Astrocyte (in vitro differentiated cells and primary cell): ENCODE measurements around the gene MUC5AC. TPM values are rescaled to one million over a fixed set of nuclear protein-coding genes. Genes with fewer than 3 reads are reported as not detected.
"Not testable (repeated sequence)": the region's sequence is repeated elsewhere in the genome, so short reads cannot be mapped to it uniquely, and the experiment has no call there.

Experiments
- DNase-seq: peaks from one replicate; pipeline ENCODE4 v3.0.0-alpha.2; 2010; ENCODE audit warnings: low read depth
- FAIRE-seq: peaks from 2 replicates; lab custom pipeline; 2011; peaks lifted over from hg19 to GRCh38; lab: Jason Lieb, UNC
- H2AFZ ChIP-seq: 2 replicates; pipeline ENCODE4 v1.6.0; 2012; ENCODE audit warnings: low read depth, low read length, inconsistent platforms
- H3K27ac ChIP-seq: 2 replicates; pipeline ENCODE4 v1.5.1; 2011; ENCODE audit warnings: low read depth, low read length, inconsistent platforms
- H3K27me3 ChIP-seq: 2 replicates; pipeline ENCODE4 v1.6.0; 2011; ENCODE audit warnings: low read length, inconsistent platforms; ENCODE audit not compliant: insufficient read depth
- H3K36me3 ChIP-seq: 2 replicates; pipeline ENCODE4 v1.5.1; 2011; ENCODE audit warnings: low read length, inconsistent platforms; ENCODE audit not compliant: insufficient read depth
- H3K4me1 ChIP-seq: 2 replicates; pipeline ENCODE4 v1.5.1; 2011; ENCODE audit warnings: low read length, inconsistent platforms; ENCODE audit not compliant: insufficient read depth
- H3K4me2 ChIP-seq: 2 replicates; pipeline ENCODE4 v1.6.0; 2012; ENCODE audit warnings: low read length, inconsistent platforms
- H3K4me3 ChIP-seq: 2 replicates; pipeline ENCODE4 v1.5.1; 2011; ENCODE audit warnings: low read depth, mild to moderate bottlenecking, low read length, inconsistent platforms; ENCODE audit not compliant: insufficient read depth
- H3K79me2 ChIP-seq: 2 replicates; pipeline ENCODE4 v1.6.0; 2012; ENCODE audit warnings: mild to moderate bottlenecking, low read length, inconsistent platforms; ENCODE audit not compliant: insufficient read depth
- H3K9ac ChIP-seq: 2 replicates; pipeline ENCODE4 v1.6.0; 2012; ENCODE audit warnings: mild to moderate bottlenecking, low read length, inconsistent platforms
- H3K9me3 ChIP-seq: 2 replicates; pipeline ENCODE4 v1.5.1; 2012; ENCODE audit warnings: low read depth, mild to moderate bottlenecking, low read length, inconsistent platforms; ENCODE audit not compliant: insufficient read depth
- H4K20me1 ChIP-seq: 2 replicates; pipeline ENCODE4 v1.6.0; 2012; ENCODE audit warnings: low read length, inconsistent platforms; ENCODE audit not compliant: insufficient read depth
- H3K27ac Mint-ChIP-seq: one replicate; pipeline ENCODE4 v1.8.0; 2021; ENCODE audit warnings: mild to moderate bottlenecking, mixed read lengths; ENCODE audit not compliant: unreplicated experiment
- H3K27me3 Mint-ChIP-seq: one replicate; pipeline ENCODE4 v1.8.0; 2021; ENCODE audit warnings: low read depth, mixed read lengths; ENCODE audit not compliant: unreplicated experiment
- H3K36me3 Mint-ChIP-seq: one replicate; pipeline ENCODE4 v1.8.0; 2021; ENCODE audit warnings: low read depth, mixed read lengths; ENCODE audit not compliant: unreplicated experiment
- H3K4me1 Mint-ChIP-seq: one replicate; pipeline ENCODE4 v1.8.0; 2021; ENCODE audit warnings: low read depth, mixed read lengths; ENCODE audit not compliant: unreplicated experiment
- H3K4me3 Mint-ChIP-seq: one replicate; pipeline ENCODE4 v1.8.0; 2021; ENCODE audit warnings: mild to moderate bottlenecking, moderate library complexity, mixed read lengths; ENCODE audit not compliant: unreplicated experiment
- H3K9me3 Mint-ChIP-seq: one replicate; pipeline ENCODE4 v1.8.0; 2021; ENCODE audit warnings: mild to moderate bottlenecking, mixed read lengths; ENCODE audit not compliant: unreplicated experiment
- CTCF ChIP-seq: IDR thresholded peaks from 2 replicates; pipeline ENCODE4 v1.5.1; 2011; ENCODE audit warnings: low read depth, mild to moderate bottlenecking, inconsistent platforms, low read length, moderate library complexity; ENCODE audit not compliant: insufficient read depth
- EZH2 ChIP-seq: IDR thresholded peaks from 2 replicates; pipeline ENCODE4 v1.6.1; 2012; ENCODE audit warnings: mild to moderate bottlenecking, low read length, inconsistent platforms; ENCODE audit not compliant: insufficient read depth
- total RNA-seq: library from RNA; stranded (reverse); gene quantifications from 2 replicates; pipeline ENCODE4 v1.2.1, GENCODE V29; 2021

MUC5AC gene
- total RNA-seq, 1 donor from 2014 or later: not detected

GRCh38 chr11:1171985-1172728, 14.4 kb downstream of the MUC5AC start:
- H3K27ac Mint-ChIP-seq: no peak overlapping the region
- FAIRE-seq: no peak
- peaks cover 9% of the 10 kb centered on the region for H3K27me3 Mint-ChIP-seq

DNA sequence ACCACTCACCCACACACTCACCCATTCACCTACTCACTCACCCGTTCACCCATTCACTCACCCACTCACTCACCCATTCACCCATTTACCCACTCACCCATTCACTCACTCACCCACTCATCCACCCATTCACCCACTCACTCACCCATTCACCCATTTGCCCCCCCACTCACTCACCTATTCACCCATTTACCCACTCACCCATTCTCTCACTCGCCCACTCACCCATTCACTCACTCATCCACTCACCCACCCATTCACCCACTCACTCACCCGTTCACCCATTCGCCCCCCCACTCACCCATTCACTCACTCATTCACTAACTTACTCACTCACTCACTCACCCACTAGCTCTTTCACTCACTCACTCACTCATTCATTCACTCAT, 15.0 kb downstream of the MUC5AC start:
- H3K4me1 Mint-ChIP-seq: no peaks in the 10 kb centered on the region
- Histone ChIP-seq H3K79me2 (no peaks in the 10 kb centered on the region), H3K4me2 (no peak overlapping the region), H3K27ac (no peak overlapping the region), H3K27me3 (no peaks in the 10 kb centered on the region), H3K4me1 (no peaks in the 10 kb centered on the region), H4K20me1 (no peaks in the 10 kb centered on the region), H3K36me3 (no peaks in the 10 kb centered on the region), H3K9me3 (peaks cover 5% of the 10 kb centered on the region), H3K9ac (no peak overlapping the region), H3K4me3 (no peak overlapping the region), H2AFZ (no peak overlapping the region)
- H3K4me3 Mint-ChIP-seq: no peak overlapping the region
- no peak for DNase-seq
- no peaks in the 10 kb centered on the region for H3K36me3 Mint-ChIP-seq
- H3K27ac Mint-ChIP-seq: no peak overlapping the region
- peaks cover 7% of the 10 kb centered on the region for H3K9me3 Mint-ChIP-seq
- FAIRE-seq: no peak
- TF ChIP-seq CTCF (no peak), EZH2 (no peak)
- H3K27me3 Mint-ChIP-seq: peaks cover 8% of the 10 kb centered on the region

More at GRCh38 chr11:1171985-1172728, 14.4 kb downstream of the MUC5AC start:
- Mint-ChIP-seq H3K4me1 (no peaks in the 10 kb centered on the region), H3K9me3 (peaks cover 10% of the 10 kb centered on the region), H3K4me3 (no peak overlapping the region), H3K36me3 (no peaks in the 10 kb centered on the region)
- TF ChIP-seq EZH2: no peak
- Histone ChIP-seq H2AFZ (no peak overlapping the region), H3K9me3 (peaks cover 5% of the 10 kb centered on the region), H3K27me3 (no peaks in the 10 kb centered on the region), H3K27ac (no peak overlapping the region), H3K79me2 (no peaks in the 10 kb centered on the region), H3K36me3 (no peaks in the 10 kb centered on the region), H3K4me3 (no peak overlapping the region), H4K20me1 (no peaks in the 10 kb centered on the region), H3K9ac (no peak overlapping the region), H3K4me1 (no peaks in the 10 kb centered on the region), H3K4me2 (no peak overlapping the region)
- DNase-seq: no peak

GRCh38 chr11:1173396-1173795, 15.6 kb downstream of the MUC5AC start:
- H4K20me1 ChIP-seq, H3K27me3 Mint-ChIP-seq, H3K36me3 ChIP-seq, H3K4me3 ChIP-seq, H2AFZ ChIP-seq, H3K79me2 ChIP-seq, H3K27ac ChIP-seq, H3K9ac ChIP-seq, H3K36me3 Mint-ChIP-seq, H3K4me3 Mint-ChIP-seq, H3K4me1 ChIP-seq, DNase-seq, H3K27ac Mint-ChIP-seq, H3K9me3 ChIP-seq, H3K27me3 ChIP-seq, FAIRE-seq, H3K4me1 Mint-ChIP-seq, H3K4me2 ChIP-seq, H3K9me3 Mint-ChIP-seq: not testable (repeated sequence)
